Measurements from ENCODE around the gene FSTL5.

DNA sequence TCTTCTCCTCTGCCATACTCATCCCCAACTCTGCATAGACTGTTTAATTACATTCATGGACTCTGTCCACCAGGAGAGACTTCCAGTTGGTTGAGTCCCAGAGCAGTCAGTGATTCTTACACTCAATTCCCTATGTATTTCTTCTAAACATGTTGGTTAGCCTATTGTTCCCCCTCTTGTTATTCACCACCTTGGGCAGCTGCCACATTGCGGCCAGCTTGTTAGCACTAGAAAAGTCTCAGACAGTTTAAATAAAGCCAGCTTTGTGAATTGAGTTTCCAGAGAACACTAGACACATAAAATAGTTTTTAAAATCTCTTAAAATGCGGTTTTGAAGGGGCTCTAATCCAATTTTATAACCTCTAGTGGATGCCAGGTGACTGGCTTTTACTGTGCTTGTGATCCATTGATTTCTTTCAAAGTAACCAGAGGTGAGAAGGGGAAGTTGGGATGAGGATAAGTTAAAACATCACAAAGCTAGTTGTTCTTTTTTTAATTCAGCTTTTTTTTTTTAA, 827.7 kb downstream of the FSTL5 start:
- TF ChIP-seq, protein P1, sequence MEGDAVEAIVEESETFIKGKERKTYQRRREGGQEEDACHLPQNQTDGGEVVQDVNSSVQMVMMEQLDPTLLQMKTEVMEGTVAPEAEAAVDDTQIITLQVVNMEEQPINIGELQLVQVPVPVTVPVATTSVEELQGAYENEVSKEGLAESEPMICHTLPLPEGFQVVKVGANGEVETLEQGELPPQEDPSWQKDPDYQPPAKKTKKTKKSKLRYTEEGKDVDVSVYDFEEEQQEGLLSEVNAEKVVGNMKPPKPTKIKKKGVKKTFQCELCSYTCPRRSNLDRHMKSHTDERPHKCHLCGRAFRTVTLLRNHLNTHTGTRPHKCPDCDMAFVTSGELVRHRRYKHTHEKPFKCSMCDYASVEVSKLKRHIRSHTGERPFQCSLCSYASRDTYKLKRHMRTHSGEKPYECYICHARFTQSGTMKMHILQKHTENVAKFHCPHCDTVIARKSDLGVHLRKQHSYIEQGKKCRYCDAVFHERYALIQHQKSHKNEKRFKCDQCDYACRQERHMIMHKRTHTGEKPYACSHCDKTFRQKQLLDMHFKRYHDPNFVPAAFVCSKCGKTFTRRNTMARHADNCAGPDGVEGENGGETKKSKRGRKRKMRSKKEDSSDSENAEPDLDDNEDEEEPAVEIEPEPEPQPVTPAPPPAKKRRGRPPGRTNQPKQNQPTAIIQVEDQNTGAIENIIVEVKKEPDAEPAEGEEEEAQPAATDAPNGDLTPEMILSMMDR (IDR thresholded peaks at IDR 0.05; ENCODE audit: low read length): no peak
- TF ChIP-seq EZH2phosphoT487 (IDR thresholded peaks at IDR 0.05; ENCODE audit: low read length) (no peak), EZH2 (optimal IDR thresholded peaks at IDR 0.05; ENCODE audit: low read depth, low read length) (no peak)
